Endodermal cell (in vitro differentiated cells): ENCODE measurements around the gene CDH23. TPM values are rescaled to one million over a fixed set of nuclear protein-coding genes. Genes with fewer than 3 reads are reported as not detected.

ENCODE experiments used
- DNase-seq: peaks from one replicate; pipeline ENCODE4 v3.0.0-alpha.2; 2017
- H3K27ac ChIP-seq: 2 replicates; pipeline ENCODE4 v1.5.1; 2013; ENCODE audit warnings: mild to moderate bottlenecking, low read depth, low read length, moderate library complexity
- H3K27me3 ChIP-seq: 2 replicates; pipeline ENCODE4 v1.6.1; 2013; ENCODE audit warnings: mild to moderate bottlenecking, low read length, moderate library complexity; ENCODE audit not compliant: insufficient read depth, control insufficient read depth, poor library complexity, severe bottlenecking
- H3K36me3 ChIP-seq: 2 replicates; pipeline ENCODE4 v1.7.0; 2013; ENCODE audit warnings: mild to moderate bottlenecking, low read length, moderate library complexity; ENCODE audit not compliant: control insufficient read depth, insufficient read depth
- H3K4me1 ChIP-seq: one replicate; pipeline ENCODE4 v1.7.0; 2013; ENCODE audit warnings: low read length; ENCODE audit not compliant: control insufficient read depth, insufficient read depth
- H3K4me3 ChIP-seq: 2 replicates; pipeline ENCODE4 v1.5.1; 2013; ENCODE audit warnings: mild to moderate bottlenecking, low read length, moderate library complexity
- H3K9ac ChIP-seq: 2 replicates; pipeline ENCODE4 v1.6.1; 2013; ENCODE audit warnings: mild to moderate bottlenecking, low read length, moderate library complexity; ENCODE audit not compliant: poor library complexity, severe bottlenecking; ENCODE audit errors: extremely low read depth
- H3K9me3 ChIP-seq: 2 replicates; pipeline ENCODE4 v1.6.1; 2013; ENCODE audit warnings: mild to moderate bottlenecking, low read length, moderate library complexity; ENCODE audit not compliant: control insufficient read depth
- H3K27ac Mint-ChIP-seq: 2 replicates; pipeline ENCODE4 v1.8.0; 2020; ENCODE audit warnings: mixed read lengths
- H3K27me3 Mint-ChIP-seq: 2 replicates; pipeline ENCODE4 v1.8.0; 2021; ENCODE audit warnings: mild to moderate bottlenecking, mixed read lengths; ENCODE audit not compliant: insufficient read depth
- H3K36me3 Mint-ChIP-seq: 2 replicates; pipeline ENCODE4 v1.8.0; 2020; ENCODE audit warnings: low read depth, mixed read lengths
- H3K4me1 Mint-ChIP-seq: 2 replicates; pipeline ENCODE4 v1.8.0; 2020; ENCODE audit warnings: mixed read lengths
- H3K4me3 Mint-ChIP-seq: 2 replicates; pipeline ENCODE4 v1.8.0; 2020; ENCODE audit warnings: mild to moderate bottlenecking, moderate library complexity, mixed read lengths
- H3K9me3 Mint-ChIP-seq: 2 replicates; pipeline ENCODE4 v1.8.0; 2020; ENCODE audit warnings: mild to moderate bottlenecking, mixed read lengths
- WGBS, 2 experiments: methylation state at CpG; one replicate each; pipeline versions ENCODE4 v1.1.5 to v1.1.7; 2013; ENCODE audit warnings: missing lambda C conversion rate in 2 of 2, mixed read lengths in 1 of 2; ENCODE audit not compliant: insufficient coverage in 1 of 2, insufficient read length in 1 of 2; 5-methylcytosine and 5-hydroxymethylcytosine counted together
- total RNA-seq, 2 donors: library from RNA; stranded (reverse); fragmentation: NEBNext Ultra II Directional in 1 of 2; extraction: Animal tissue kit (Norgen Biotek cat#: 25700) in 1 of 2; gene quantifications; 2 replicates in 1 of 2; 3 replicates in 1 of 2; pipeline ENCODE4 v1.2.1, GENCODE V29; 2021
- TF ChIP-seq, protein P1 (sequence below): fragments of 200-600 bp; sonication (generic); conservative IDR thresholded peaks from 2 replicates; pipeline ENCODE4 v1.5.0; 2021; ENCODE audit warnings: antibody characterized with exemption, mild to moderate bottlenecking

The CDH23 gene
- total RNA-seq, 2 donors from 2014 or later: 2.1 to 4.2 TPM

- H3K9me3 ChIP-seq: peaks cover 12% of the 10 kb centered on the region
- H3K36me3 ChIP-seq: no peaks in the 10 kb centered on the region
- no peak for DNase-seq
- H3K4me1 Mint-ChIP-seq: peaks cover 10% of the 10 kb centered on the region
- H3K4me3 Mint-ChIP-seq: no peak overlapping the region
- no peak overlapping the region for H3K4me3 ChIP-seq
- peaks cover 5% of the 10 kb centered on the region for H3K27me3 ChIP-seq
- no peak overlapping the region for H3K27ac Mint-ChIP-seq
- WGBS, 2 experiments: 90 to 94% methylated on average over 3 to 6 of the region's 6 CpGs
- H3K36me3 Mint-ChIP-seq: no peaks in the 10 kb centered on the region
- no peaks in the 10 kb centered on the region for H3K4me1 ChIP-seq
- no peak overlapping the region for H3K9ac ChIP-seq
- peaks cover 44% of the 10 kb centered on the region for H3K27me3 Mint-ChIP-seq
- TF ChIP-seq, protein P1, sequence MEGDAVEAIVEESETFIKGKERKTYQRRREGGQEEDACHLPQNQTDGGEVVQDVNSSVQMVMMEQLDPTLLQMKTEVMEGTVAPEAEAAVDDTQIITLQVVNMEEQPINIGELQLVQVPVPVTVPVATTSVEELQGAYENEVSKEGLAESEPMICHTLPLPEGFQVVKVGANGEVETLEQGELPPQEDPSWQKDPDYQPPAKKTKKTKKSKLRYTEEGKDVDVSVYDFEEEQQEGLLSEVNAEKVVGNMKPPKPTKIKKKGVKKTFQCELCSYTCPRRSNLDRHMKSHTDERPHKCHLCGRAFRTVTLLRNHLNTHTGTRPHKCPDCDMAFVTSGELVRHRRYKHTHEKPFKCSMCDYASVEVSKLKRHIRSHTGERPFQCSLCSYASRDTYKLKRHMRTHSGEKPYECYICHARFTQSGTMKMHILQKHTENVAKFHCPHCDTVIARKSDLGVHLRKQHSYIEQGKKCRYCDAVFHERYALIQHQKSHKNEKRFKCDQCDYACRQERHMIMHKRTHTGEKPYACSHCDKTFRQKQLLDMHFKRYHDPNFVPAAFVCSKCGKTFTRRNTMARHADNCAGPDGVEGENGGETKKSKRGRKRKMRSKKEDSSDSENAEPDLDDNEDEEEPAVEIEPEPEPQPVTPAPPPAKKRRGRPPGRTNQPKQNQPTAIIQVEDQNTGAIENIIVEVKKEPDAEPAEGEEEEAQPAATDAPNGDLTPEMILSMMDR: no peak
- peaks cover 16% of the 10 kb centered on the region for H3K9me3 Mint-ChIP-seq
- no peak overlapping the region for H3K27ac ChIP-seq
Measured at GRCh38 chr10:71493741-71494140, 97.0 kb downstream of the CDH23 start.

DNA sequence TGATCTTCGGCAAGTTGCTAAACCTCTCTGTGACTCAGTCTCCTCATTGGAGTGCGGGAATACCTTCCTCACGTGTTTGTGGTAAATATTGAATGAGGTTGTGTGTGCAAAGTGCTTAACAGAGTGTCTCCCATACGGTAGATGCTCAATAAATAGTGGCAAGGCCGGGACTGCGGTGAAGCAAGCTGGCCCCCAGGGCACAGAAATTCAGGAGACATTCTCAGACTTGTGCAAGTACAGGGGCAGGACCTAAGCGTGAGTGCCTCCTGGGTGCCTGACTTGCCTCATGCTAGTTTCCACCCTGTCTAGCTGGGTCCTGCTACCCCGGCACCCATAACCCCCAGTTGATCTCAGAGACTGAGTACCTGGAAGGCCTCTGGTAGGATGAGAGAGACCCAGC lies 97.8 kb downstream of the CDH23 start:
- Mint-ChIP-seq H3K4me1 (peaks cover 10% of the 10 kb centered on the region), H3K36me3 (no peaks in the 10 kb centered on the region), H3K27ac (no peak overlapping the region), H3K9me3 (peaks cover 9% of the 10 kb centered on the region), H3K27me3 (peaks cover 51% of the 10 kb centered on the region), H3K4me3 (no peak overlapping the region)
- H3K9me3 ChIP-seq: peaks cover 5% of the 10 kb centered on the region
- peaks cover 9% of the 10 kb centered on the region for H3K27me3 ChIP-seq
- H3K9ac ChIP-seq: no peak overlapping the region
- 87 to 94% methylated on average over 6 to 8 of the region's 8 CpGs for WGBS, 2 experiments
- no peaks in the 10 kb centered on the region for H3K4me1 ChIP-seq
- TF ChIP-seq, protein P1: no peak
- no peaks in the 10 kb centered on the region for H3K36me3 ChIP-seq
- H3K4me3 ChIP-seq: no peak overlapping the region
- no peak for DNase-seq
- no peak overlapping the region for H3K27ac ChIP-seq

GRCh38 chr10:71494980-71495381 lies 98.3 kb downstream of the CDH23 start:
- Mint-ChIP-seq H3K4me1 (peaks cover 10% of the 10 kb centered on the region), H3K9me3 (peaks cover 5% of the 10 kb centered on the region), H3K27me3 (peaks cover 55% of the 10 kb centered on the region), H3K4me3 (no peak overlapping the region), H3K27ac (no peak overlapping the region), H3K36me3 (no peaks in the 10 kb centered on the region)
- TF ChIP-seq, protein P1: no peak
- H3K9ac ChIP-seq: no peak overlapping the region
- peaks cover 9% of the 10 kb centered on the region for H3K27me3 ChIP-seq
- H3K36me3 ChIP-seq: no peaks in the 10 kb centered on the region
- H3K4me1 ChIP-seq: no peaks in the 10 kb centered on the region
- no peak for DNase-seq
- H3K9me3 ChIP-seq: no peaks in the 10 kb centered on the region
- no peak overlapping the region for H3K27ac ChIP-seq
- no peak overlapping the region for H3K4me3 ChIP-seq
- 81 to 96% methylated on average over 4 to 9 of the region's 9 CpGs for WGBS, 2 experiments
